ENCODE data around the gene CAMTA1.

GRCh38 chr1:7749126-7749525 is 963.9 kb downstream of the CAMTA1 start:
- TF ChIP-seq CTCF (IDR thresholded peaks at IDR 0.05; ENCODE audit: insufficient read depth, low read depth, low read length), result no peak
- no peak for TF ChIP-seq EZH2 (IDR thresholded peaks at IDR 0.05; ENCODE audit: insufficient read depth, low read length)

All from astrocyte (in vitro differentiated cells and primary cell).